ENCODE measurements around the gene GYS2. TPM values are rescaled to one million over a fixed set of nuclear protein-coding genes. Genes with fewer than 3 reads are reported as not detected.

Gene GYS2
- total and polyA plus RNA-seq, 3 experiments from 2014 or later = not detected

- ChIA-PET POLR2A (no interaction called here), CTCF (interaction anchor here (1.1 kb wide), 1 partner anchor 27 kb away, joined by 3 read pairs; the partner anchor contains the start of genes GOLT1B and RECQL)
- Histone ChIP-seq H3K9me3 (ENCODE audit: low read length) (no peaks in the 10 kb centered on the region), H3K27me3 (ENCODE audit: insufficient read depth, low read length, poor library complexity, severe bottlenecking) (peaks cover 6% of the 10 kb centered on the region), H3K27ac (ENCODE audit: low read depth, low read length) (no peak overlapping the region), H3K36me3 (ENCODE audit: insufficient read depth, low read length) (no peaks in the 10 kb centered on the region), H3K4me3 (ENCODE audit: low read length) (no peak overlapping the region), H3K4me1 (ENCODE audit: insufficient read depth, low read length) (no peaks in the 10 kb centered on the region)
- Mint-ChIP-seq H3K36me3 (peaks cover 0 to 5% (median 0%) of the 10 kb centered on the region in 3 donors), H3K4me1 (peaks cover 7 to 14% (median 9%) of the 10 kb centered on the region in 3 donors), H3K4me3 (peak overlapping the region in 3 of 7 donors; percentile 27 to 71 (median 43)), H3K27me3 (peaks cover 9 to 49% of the 10 kb centered on the region in 2 donors), H3K9me3 (peaks cover 0 to 5% (median 3%) of the 10 kb centered on the region in 5 donors), H3K27ac (no peak overlapping the region)
- no peak for DNase-seq
These were observed 75.7 kb downstream of the GYS2 start for GRCh38 chr12:21528953-21529352.

GRCh38 chr12:21527451-21528180, 77.0 kb downstream of the GYS2 start:
- Histone ChIP-seq H3K9me3 (ENCODE audit: low read length) (no peaks in the 10 kb centered on the region), H3K36me3 (ENCODE audit: insufficient read depth, low read length) (no peaks in the 10 kb centered on the region), H3K27me3 (ENCODE audit: insufficient read depth, low read length, poor library complexity, severe bottlenecking) (peaks cover 6% of the 10 kb centered on the region), H3K4me1 (ENCODE audit: insufficient read depth, low read length) (no peaks in the 10 kb centered on the region), H3K27ac (ENCODE audit: low read depth, low read length) (no peak overlapping the region), H3K4me3 (ENCODE audit: low read length) (peak overlapping the region; percentile 56)
- POLR2A ChIA-PET = interaction anchor here (0.7 kb wide), 1 partner anchor 27 kb away, joined by 3 read pairs; the partner anchor contains the start of gene RECQL
- Mint-ChIP-seq H3K27me3 (peaks cover 7 to 45% of the 10 kb centered on the region in 2 donors), H3K27ac (no peak overlapping the region), H3K4me1 (peaks cover 7 to 14% (median 9%) of the 10 kb centered on the region in 3 donors), H3K36me3 (peaks cover 0 to 5% (median 0%) of the 10 kb centered on the region in 3 donors), H3K9me3 (peaks cover 0 to 5% (median 3%) of the 10 kb centered on the region in 5 donors), H3K4me3 (peak overlapping the region; percentile 70 to 86 (median 73))
- CTCF ChIA-PET = interaction anchor here (1.0 kb wide), 1 partner anchor 153 kb away, joined by 5 read pairs; no protein-coding TSS in a partner anchor
- DNase-seq = peak; percentile 25 to 65 (median 47)

- Mint-ChIP-seq H3K27ac (peak overlapping the region in 1 of 8 donors; percentile 70), H3K4me1 (peaks cover 7 to 14% (median 9%) of the 10 kb centered on the region in 3 donors), H3K4me3 (peak overlapping the region; percentile 72 to 88 (median 76)), H3K36me3 (peaks cover 0 to 5% (median 0%) of the 10 kb centered on the region in 3 donors), H3K9me3 (peaks cover 0 to 5% (median 3%) of the 10 kb centered on the region in 5 donors), H3K27me3 (peaks cover 7 to 41% of the 10 kb centered on the region in 2 donors)
- H3K4me1 ChIP-seq (ENCODE audit: insufficient read depth, low read length) = no peaks in the 10 kb centered on the region
- H3K27me3 ChIP-seq (ENCODE audit: insufficient read depth, low read length, poor library complexity, severe bottlenecking) = peaks cover 6% of the 10 kb centered on the region
- H3K27ac ChIP-seq (ENCODE audit: low read depth, low read length) = no peak overlapping the region
- no peak for DNase-seq
- H3K4me3 ChIP-seq (ENCODE audit: low read length) = peak overlapping the region; percentile 56
- ChIA-PET CTCF (interaction anchor here (0.9 kb wide), 1 partner anchor 31 kb away, joined by 3 read pairs; no protein-coding TSS in a partner anchor), POLR2A (interaction anchor here (0.5 to 0.8 kb wide), 2 partner anchors 25 to 1911 kb away, joined by 3 to 4 read pairs; partner anchors contain the start of genes GOLT1B and RECQL)
- H3K36me3 ChIP-seq (ENCODE audit: insufficient read depth, low read length) = no peaks in the 10 kb centered on the region
- H3K9me3 ChIP-seq (ENCODE audit: low read length) = no peaks in the 10 kb centered on the region
These were observed 77.8 kb downstream of the GYS2 start for GRCh38 chr12:21526721-21527345.

GRCh38 chr12:21526053-21526452, 78.6 kb downstream of the GYS2 start, which contains the start of gene SPX:
Gene SPX, plus strand, starts transcription at chr12:21526296. Its CDS starts 177 bp downstream, at chr12:21526473.
- peaks cover 0 to 5% (median 0%) of the 10 kb centered on the region in 3 donors for H3K36me3 Mint-ChIP-seq
- no peaks in the 10 kb centered on the region for H3K4me1 ChIP-seq (ENCODE audit: insufficient read depth, low read length)
- no peak within 1 kb of the TSS for H3K27ac ChIP-seq (ENCODE audit: low read depth, low read length)
- peaks cover 7 to 36% of the 10 kb centered on the region in 2 donors for H3K27me3 Mint-ChIP-seq
- no peaks in the 10 kb centered on the region for H3K36me3 ChIP-seq (ENCODE audit: insufficient read depth, low read length)
- POLR2A ChIA-PET = interaction anchor here (0.8 kb wide), 1 partner anchor 25 kb away, joined by 3 read pairs; the partner anchor contains the start of genes GOLT1B and RECQL
- H3K9me3 ChIP-seq (ENCODE audit: low read length) = no peaks in the 10 kb centered on the region
- H3K27me3 ChIP-seq (ENCODE audit: insufficient read depth, low read length, poor library complexity, severe bottlenecking) = peaks cover 6% of the 10 kb centered on the region
- peaks cover 7 to 14% (median 9%) of the 10 kb centered on the region in 3 donors for H3K4me1 Mint-ChIP-seq
- peak within 1 kb of the TSS; percentile 72 to 88 (median 76) for H3K4me3 Mint-ChIP-seq
- CTCF ChIA-PET = interaction anchor here (0.9 to 1.0 kb wide), 2 partner anchors 18 to 32 kb away, joined by 3 read pairs; no protein-coding TSS in a partner anchor
- peak within 1 kb of the TSS in 2 of 8 donors; percentile 44 to 70 for H3K27ac Mint-ChIP-seq
- H3K4me3 ChIP-seq (ENCODE audit: low read length) = peak within 1 kb of the TSS; percentile 56
- peaks cover 0 to 5% (median 3%) of the 10 kb centered on the region in 5 donors for H3K9me3 Mint-ChIP-seq
- no peak for DNase-seq

- H3K27ac Mint-ChIP-seq = no peak overlapping the region
- H3K9me3 Mint-ChIP-seq = peaks cover 0 to 5% (median 3%) of the 10 kb centered on the region in 5 donors
- H3K4me1 ChIP-seq (ENCODE audit: insufficient read depth, low read length) = no peaks in the 10 kb centered on the region
- no peak overlapping the region for H3K4me3 Mint-ChIP-seq
- peaks cover 5 to 7% (median 7%) of the 10 kb centered on the region in 3 donors for H3K4me1 Mint-ChIP-seq
- peaks cover 0 to 7% (median 4%) of the 10 kb centered on the region in 3 donors for H3K36me3 Mint-ChIP-seq
- no peak overlapping the region for H3K4me3 ChIP-seq (ENCODE audit: low read length)
- H3K27ac ChIP-seq (ENCODE audit: low read depth, low read length) = no peak overlapping the region
- H3K9me3 ChIP-seq (ENCODE audit: low read length) = no peaks in the 10 kb centered on the region
- CTCF ChIA-PET = no interaction called here
- POLR2A ChIA-PET = no interaction called here
- peaks cover 6% of the 10 kb centered on the region for H3K27me3 ChIP-seq (ENCODE audit: insufficient read depth, low read length, poor library complexity, severe bottlenecking)
- no peaks in the 10 kb centered on the region for H3K36me3 ChIP-seq (ENCODE audit: insufficient read depth, low read length)
- peaks cover 5 to 9% of the 10 kb centered on the region in 2 donors for H3K27me3 Mint-ChIP-seq
- DNase-seq = no peak
These were observed 81.5 kb downstream of the GYS2 start for GRCh38 chr12:21523148-21523547.

- Histone ChIP-seq H3K27ac (ENCODE audit: low read depth, low read length) (no peak overlapping the region), H3K9me3 (ENCODE audit: low read length) (no peaks in the 10 kb centered on the region), H3K4me3 (ENCODE audit: low read length) (no peak overlapping the region), H3K36me3 (ENCODE audit: insufficient read depth, low read length) (no peaks in the 10 kb centered on the region), H3K27me3 (ENCODE audit: insufficient read depth, low read length, poor library complexity, severe bottlenecking) (no peaks in the 10 kb centered on the region), H3K4me1 (ENCODE audit: insufficient read depth, low read length) (no peaks in the 10 kb centered on the region)
- DNase-seq = no peak
- CTCF ChIA-PET = no interaction called here
- Mint-ChIP-seq H3K36me3 (peaks cover 0 to 17% (median 4%) of the 10 kb centered on the region in 3 donors), H3K27ac (no peak overlapping the region), H3K4me3 (no peak overlapping the region), H3K4me1 (no peaks in the 10 kb centered on the region), H3K9me3 (peaks cover 0 to 5% (median 3%) of the 10 kb centered on the region in 5 donors), H3K27me3 (peaks cover 0 to under 1% of the 10 kb centered on the region in 2 donors)
- POLR2A ChIA-PET = no interaction called here
These were observed 83.1 kb downstream of the GYS2 start for GRCh38 chr12:21521541-21521940.

- peaks cover 9% of the 10 kb centered on the region for H3K36me3 ChIP-seq (ENCODE audit: insufficient read depth, low read length)
- H3K27ac ChIP-seq (ENCODE audit: low read depth, low read length) = no peak overlapping the region
- no peaks in the 10 kb centered on the region for H3K27me3 Mint-ChIP-seq
- no peaks in the 10 kb centered on the region for H3K9me3 Mint-ChIP-seq
- DNase-seq = no peak
- no peaks in the 10 kb centered on the region for H3K9me3 ChIP-seq (ENCODE audit: low read length)
- H3K4me1 ChIP-seq (ENCODE audit: insufficient read depth, low read length) = no peaks in the 10 kb centered on the region
- CTCF ChIA-PET = no interaction called here
- H3K27me3 ChIP-seq (ENCODE audit: insufficient read depth, low read length, poor library complexity, severe bottlenecking) = no peaks in the 10 kb centered on the region
- POLR2A ChIA-PET = no interaction called here
- H3K36me3 Mint-ChIP-seq = peaks cover 0 to 43% (median 10%) of the 10 kb centered on the region in 3 donors
- H3K27ac Mint-ChIP-seq = peak overlapping the region in 1 of 8 donors; percentile 11
- no peak overlapping the region for H3K4me3 Mint-ChIP-seq
- H3K4me1 Mint-ChIP-seq = no peaks in the 10 kb centered on the region
- H3K4me3 ChIP-seq (ENCODE audit: low read length) = no peak overlapping the region
These were observed 86.2 kb downstream of the GYS2 start for GRCh38 chr12:21518451-21518850.
